ENCODE data around the gene ALG12.
A peak's percentile ranks its signal among the peaks of the same experiment; 100 is the strongest.

Gene ALG12

DNA sequence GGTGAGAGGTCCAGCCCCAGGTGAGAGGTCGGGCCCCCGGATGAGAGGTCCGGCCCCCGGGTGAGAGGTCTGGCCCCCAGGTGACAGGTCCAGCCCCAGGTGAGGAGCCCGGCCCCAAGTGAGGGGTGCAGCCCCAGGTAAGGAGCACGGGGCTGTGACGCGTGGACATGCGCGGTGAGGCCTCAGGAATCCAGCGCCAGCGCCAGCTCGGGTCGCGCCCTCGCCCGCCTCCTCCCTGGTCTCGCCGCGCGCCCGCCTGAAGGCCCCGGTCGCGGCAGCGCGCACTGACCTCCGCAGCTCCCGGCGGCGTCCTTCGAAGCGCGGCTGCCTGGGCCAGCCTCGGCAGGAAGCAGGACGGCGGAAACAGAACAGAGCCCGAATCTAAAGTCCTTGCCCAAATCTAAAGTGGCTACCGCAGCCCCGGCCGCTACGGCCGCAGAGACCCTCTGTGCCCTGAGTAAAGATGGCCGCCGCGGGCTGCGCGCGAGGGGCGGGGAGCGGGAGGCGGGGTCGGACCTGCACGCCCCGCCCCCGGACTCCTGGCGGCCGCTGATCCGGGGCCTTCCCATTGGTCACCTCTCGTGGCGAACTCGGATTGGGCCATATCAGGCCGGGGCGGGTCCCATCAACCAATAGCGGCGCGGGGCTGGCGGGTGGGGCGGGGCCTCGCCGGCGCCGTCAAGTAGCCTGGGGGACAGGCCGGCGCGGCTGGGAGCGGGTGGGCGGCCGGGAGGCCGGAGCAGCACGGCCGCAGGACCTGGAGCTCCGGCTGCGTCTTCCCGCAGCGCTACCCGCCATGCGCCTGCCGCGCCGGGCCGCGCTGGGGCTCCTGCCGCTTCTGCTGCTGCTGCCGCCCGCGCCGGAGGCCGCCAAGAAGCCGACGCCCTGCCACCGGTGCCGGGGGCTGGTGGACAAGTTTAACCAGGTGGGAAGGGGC lies at the start of gene ALG12, which contains the start of gene CRELD2:
ALG12 (minus strand) TSS at position 465 of the 937 bp plus-strand sequence. CDS start 4,673 bp downstream, outside the sequence.
CRELD2 (plus strand) TSS at position 661 of the 937 bp plus-strand sequence; CDS start at position 797, 136 bp downstream.
- peak; percentile 92 for DNase-seq

DNA sequence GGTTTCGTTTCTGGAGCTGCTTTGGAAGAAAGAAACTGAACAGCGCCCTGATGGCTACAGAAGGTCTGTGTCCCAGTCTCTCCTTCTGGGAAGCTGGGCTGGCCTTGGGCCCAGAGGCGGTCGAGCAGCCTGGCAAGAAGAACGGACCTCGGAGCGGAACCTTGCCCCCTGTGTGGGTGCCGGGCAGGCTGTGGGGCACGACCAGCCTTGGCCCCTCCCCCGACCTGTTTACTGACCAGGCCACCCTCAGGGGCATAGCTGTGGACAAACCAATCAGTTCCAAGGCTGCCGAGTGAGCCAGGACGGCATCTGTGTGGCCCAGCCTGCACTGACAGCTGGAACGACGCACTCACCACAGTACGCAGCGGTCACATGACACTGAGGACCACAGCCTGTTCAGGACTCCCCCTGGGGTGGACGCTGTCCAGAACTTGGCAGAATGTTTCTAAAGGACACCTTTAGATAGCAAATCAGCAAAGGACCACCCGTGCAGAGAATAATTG lies 49.5 kb upstream of the ALG12 start:
- no peak for DNase-seq

DNA sequence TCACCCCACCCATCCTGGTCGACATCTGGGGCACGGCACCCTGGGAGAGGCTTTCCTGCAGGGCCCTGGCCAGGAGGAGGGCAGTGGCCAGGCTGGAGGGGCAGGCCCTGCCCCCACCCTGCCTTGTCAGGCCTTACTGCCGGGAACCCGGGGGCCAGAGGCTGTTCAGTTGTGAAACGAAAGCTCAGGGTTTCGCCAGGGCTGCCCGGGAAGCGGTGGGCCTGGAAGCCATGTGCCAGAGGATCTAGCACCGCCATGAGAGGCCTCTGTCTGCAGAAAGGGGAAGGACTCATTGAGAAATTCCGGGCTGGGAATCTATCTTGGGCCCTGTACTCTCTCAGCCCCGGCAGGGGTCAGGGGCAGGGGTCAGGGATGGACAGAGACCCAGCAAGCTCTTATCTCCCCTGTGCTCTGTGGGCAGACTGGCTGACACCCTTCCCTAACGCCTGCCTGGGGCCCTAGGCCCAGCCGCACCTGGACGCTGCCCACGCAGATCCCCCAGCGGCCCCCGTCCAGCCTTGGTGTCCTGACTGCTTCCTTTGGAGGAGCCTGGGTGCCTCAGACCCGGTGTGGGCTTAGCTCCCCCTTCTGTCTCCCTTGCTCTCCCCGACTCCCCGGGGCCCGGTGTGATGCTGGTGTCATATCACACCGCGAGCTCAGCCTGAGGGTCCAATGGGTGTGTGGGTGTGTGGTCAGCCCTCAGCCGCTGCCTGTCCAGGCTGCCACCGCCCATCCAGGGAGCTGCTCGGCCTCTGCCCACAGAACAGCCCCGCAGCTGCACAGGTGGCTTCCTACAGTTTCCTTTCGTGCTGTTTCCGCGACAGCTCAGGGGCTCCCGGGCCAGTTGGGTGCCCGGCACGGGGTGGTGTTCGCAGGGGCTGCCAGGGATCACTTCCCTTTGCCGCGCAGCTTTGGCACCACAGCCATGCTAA lies 48.8 kb upstream of the ALG12 start:
- DNase-seq: no peak

DNA sequence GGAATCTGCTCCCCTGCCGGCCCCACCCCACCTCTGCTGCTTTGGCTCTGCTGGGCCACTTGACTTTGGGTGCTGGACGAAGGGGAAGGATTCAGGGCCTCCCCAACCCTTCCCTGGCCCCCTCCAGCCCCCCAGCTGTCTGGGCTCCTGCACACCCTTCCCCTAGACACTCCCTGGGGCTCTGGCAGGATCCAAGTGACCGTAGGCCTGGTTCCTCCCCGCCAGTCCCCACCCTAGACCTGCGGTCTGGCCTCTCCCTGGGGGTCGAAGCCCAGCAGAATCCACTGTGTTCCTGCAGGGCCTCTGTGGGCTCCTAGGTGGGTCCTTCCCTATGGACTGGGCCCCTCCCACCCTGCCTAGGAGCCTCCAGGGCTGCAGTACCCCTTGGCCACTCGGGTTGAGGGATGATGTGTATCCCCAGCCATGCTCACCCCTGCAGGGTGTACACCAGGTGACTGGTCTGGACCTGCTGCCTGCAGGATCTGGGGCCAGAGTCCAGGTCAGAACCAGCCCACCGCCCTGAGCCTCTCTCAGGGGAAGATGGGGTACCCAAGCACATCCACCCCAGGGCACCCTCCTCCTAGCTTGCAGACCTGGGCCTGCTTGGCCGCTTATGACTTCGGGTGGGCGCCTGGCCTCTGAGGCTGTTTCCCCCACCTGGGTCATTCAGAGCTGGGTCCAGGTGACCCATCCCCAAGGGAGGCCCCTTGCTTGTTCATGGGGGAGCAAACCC lies 48.0 kb upstream of the ALG12 start:
- no peak for DNase-seq

DNA sequence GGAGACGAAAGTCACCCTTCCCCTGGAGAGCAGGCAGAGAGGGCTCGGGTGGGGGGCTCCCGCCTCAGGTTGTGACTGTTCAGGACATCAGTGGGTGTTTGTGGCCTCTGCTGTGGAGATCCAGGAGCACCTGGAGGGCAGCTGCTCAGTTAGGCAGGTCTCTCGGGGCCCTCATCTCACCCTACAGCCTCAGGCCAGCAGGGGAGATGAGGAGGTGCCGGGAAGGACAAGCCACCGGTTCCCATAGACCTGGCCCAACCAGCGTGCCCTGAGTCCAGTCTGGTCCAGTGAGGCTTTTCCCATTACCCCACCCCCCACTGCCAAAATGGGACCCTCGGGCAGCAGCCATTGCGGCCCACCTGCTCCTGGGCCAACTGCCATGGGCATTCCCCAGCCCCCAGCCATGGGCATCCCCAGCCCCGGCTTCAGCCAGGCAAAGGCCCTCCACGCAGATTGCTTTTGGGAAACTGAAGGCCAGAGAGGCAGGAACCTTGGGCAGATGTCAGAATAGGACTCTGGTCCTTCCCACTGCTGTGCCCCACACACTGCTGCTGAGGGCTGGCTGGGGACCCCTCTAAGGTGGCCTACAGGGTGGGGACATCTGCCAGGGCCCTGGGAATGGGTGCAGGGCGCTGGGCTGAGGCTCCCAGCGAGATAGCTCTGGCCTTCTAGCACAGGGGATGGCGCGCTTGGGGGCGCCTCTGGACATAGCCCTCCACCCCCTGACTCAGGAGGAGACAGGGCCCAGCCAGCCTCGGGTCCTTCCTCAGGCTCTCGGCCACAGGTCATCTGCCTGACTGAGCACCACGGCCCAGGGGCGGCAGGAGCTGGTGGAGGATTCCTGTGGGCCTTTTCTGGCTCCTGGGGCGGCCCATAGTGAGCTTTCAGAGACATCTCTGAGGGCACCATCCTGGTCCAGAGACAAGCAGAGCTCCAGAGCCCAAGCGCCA lies 47.1 kb upstream of the ALG12 start:
- no peak for DNase-seq

DNA sequence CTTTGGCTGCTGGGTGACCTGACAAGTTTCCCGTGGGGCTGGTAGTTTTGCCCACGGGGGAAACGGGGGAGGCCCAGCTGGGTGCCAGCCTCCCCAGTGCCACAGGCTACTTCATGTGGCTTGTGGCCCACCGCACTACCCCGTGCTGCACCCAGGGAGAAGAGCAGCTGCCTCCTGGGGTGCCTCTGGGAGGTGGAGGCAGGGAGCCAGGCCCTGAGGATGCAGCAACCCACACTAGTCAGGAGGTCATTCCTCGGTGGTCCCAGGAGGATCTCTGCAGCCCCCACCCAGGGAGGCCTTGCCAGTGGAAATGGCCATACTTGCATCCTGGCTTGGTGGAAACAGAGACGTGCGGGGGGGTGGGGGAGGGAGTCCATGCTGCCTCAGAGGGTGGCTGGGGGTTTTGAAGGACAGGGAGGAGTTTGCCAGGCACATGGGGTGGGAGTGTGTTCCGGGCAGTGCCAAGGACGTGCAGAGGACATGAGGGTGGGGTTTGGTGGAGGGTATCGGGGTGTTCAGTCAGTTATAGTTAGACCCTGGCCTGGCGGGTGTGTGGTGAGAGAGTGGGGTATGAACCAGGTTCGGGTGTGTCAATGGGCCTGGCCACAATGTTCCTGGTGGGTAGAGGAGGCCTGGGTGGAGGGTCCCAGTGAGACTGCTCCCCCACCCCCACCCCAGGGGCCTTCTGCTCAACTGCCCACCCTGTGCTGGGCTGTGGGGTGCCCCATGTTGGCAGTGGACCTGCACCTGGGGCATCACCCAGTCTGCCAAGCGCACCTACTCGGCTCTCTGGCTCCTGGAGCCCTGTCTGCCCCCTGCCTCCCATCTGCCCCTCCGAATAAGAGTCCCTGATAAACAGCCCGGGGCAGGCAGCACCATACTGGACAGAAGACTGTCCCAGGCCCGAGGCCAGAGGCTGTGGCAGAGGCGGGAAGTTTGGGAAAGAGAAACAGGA lies 46.2 kb upstream of the ALG12 start:
- DNase-seq: no peak

DNA sequence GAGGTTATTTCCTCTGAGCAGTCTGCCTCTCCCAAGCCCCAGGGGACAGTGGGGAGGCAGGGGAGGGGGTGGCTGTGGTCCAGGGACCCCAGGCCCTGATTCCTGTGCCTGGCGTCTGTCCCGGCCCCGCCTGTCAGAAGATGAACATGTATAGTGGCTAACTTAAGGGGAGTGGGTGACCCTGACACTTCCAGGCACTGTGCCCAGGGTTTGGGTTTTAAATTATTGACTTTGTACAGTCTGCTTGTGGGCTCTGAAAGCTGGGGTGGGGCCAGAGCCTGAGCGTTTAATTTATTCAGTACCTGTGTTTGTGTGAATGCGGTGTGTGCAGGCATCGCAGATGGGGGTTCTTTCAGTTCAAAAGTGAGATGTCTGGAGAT lies 45.4 kb upstream of the ALG12 start:
- no peak for DNase-seq

DNA sequence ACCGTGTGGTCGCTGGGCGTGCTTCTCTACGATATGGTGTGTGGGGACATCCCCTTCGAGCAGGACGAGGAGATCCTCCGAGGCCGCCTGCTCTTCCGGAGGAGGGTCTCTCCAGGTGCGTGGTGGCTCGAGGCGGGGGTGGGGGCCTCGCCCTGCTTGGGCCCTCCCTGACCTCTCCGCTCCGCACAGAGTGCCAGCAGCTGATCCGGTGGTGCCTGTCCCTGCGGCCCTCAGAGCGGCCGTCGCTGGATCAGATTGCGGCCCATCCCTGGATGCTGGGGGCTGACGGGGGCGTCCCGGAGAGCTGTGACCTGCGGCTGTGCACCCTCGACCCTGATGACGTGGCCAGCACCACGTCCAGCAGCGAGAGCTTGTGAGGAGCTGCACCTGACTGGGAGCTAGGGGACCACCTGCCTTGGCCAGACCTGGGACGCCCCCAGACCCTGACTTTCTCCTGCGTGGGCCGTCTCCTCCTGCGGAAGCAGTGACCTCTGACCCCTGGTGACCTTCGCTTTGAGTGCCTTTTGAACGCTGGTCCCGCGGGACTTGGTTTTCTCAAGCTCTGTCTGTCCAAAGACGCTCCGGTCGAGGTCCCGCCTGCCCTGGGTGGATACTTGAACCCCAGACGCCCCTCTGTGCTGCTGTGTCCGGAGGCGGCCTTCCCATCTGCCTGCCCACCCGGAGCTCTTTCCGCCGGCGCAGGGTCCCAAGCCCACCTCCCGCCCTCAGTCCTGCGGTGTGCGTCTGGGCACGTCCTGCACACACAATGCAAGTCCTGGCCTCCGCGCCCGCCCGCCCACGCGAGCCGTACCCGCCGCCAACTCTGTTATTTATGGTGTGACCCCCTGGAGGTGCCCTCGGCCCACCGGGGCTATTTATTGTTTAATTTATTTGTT lies 44.8 kb upstream of the ALG12 start:
- DNase-seq: no peak

DNA sequence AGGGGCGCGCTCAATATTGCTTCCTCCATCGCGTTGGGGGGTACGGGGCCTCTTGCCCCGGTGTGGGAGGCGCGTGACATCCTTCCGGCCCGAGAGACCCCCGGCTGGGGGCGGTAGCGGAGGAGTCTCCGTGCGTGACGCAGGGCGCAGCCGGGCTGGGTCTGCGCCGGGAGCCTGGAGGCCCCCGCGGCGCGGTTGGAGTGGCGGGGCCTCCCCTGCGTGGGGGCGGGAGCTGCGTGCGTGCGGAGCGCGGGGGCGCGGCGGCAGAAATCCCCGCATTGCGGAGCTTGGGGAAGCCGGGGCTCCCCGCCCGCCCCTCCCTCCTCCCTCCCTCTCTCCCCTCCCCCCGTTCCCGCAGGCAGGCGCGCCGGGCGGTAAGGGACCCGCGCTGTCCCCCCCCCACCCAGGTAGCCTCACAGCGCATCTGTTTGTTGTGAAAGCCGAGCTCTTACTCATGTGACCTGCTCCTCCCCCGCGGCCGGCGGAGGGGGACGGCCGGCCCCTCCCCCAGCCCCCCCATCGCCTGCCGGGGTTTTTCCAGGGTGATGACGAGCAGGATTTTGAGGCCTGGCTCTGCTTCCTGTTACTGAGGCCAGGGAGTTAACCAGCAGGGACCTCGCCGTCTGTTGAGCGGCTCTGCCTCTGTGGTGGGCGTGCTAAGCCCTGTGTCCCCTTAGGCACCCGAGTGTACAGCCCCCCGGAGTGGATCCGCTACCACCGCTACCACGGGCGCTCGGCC lies 43.9 kb upstream of the ALG12 start:
- no peak for DNase-seq

DNA sequence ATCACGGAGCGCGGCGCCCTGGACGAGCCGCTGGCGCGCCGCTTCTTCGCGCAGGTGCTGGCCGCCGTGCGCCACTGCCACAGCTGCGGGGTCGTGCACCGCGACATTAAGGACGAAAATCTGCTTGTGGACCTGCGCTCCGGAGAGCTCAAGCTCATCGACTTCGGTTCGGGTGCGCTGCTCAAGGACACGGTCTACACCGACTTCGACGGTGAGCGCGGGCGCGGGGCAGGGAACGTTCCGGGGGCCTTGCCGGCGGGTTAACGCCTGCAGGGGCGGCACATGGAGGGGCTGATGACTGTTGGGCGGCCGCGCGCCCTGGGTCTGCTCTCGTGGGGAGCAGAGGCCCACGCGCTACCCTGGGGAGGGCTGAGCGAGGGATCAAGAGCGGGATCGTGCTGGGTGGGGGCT lies 43.4 kb upstream of the ALG12 start:
- no peak for DNase-seq

DNA sequence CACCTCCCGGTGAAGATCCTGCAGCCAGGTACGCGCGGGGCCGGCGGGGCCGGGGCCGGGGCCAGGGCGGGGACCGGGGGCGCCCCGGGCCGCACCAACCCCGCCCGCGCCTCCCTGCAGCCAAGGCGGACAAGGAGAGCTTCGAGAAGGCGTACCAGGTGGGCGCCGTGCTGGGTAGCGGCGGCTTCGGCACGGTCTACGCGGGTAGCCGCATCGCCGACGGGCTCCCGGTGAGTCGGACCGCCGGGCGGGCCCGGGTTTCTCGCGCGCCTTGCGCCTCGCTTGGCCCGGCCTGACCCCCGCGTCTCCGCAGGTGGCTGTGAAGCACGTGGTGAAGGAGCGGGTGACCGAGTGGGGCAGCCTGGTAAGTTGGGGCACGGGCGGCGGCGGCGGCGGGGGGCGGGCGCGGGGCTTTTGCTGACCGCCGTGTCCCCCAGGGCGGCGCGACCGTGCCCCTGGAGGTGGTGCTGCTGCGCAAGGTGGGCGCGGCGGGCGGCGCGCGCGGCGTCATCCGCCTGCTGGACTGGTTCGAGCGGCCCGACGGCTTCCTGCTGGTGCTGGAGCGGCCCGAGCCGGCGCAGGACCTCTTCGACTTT lies 42.9 kb upstream of the ALG12 start:
- DNase-seq: no peak

DNA sequence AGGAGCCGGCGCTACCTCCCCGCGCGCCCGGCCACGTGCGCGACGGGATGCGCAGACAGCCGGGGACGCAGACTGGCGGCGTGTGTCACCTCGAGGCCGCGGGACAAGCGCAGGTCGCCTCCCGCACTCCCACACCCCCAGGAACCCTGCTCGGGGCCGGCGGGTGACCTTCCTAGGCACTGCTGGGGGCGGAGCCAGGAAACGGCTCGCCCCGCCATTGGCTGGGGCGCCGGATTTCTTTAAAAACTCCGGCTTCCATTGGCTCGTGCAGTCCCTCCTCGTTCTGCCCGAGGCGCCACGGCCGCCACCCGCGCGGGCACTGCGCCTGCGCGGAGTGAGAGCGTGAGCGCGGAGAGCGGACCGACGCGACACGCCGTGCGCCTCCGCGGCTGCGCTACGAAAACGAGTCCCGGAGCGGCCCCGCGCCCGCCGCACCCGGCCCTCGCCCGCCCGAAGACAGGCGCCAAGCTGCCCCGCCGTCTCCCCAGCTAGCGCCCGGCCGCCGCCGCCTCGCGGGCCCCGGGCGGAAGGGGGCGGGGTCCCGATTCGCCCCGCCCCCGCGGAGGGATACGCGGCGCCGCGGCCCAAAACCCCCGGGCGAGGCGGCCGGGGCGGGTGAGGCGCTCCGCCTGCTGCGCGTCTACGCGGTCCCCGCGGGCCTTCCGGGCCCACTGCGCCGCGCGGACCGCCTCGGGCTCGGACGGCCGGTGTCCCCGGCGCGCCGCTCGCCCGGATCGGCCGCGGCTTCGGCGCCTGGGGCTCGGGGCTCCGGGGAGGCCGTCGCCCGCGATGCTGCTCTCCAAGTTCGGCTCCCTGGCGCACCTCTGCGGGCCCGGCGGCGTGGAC lies 42.1 kb upstream of the ALG12 start, which contains the start of gene PIM3:
PIM3 (plus strand) TSS at position 614 of the 846 bp plus-strand sequence; CDS start at position 790, 176 bp downstream.
- DNase-seq: peak; percentile 91

DNA sequence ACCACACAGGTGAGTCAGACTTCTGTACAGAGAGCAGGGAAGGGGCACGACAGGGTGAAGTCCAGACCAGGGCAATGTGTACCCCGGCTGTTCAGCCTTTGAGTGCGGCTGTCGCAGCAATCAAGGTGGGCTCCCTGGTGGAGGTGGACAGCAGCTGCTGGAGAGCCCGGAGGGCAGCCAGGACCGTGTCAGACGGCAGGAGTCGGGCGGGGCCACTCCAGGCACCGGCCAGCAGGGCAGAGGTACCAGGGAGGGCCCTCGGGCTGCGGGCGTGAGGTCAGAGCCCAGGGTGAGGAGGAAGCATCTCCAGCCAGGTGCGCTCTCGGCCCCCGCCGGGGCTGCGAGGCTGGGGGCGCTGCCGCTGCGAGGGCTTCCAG lies 41.5 kb upstream of the ALG12 start:
- DNase-seq: no peak

DNA sequence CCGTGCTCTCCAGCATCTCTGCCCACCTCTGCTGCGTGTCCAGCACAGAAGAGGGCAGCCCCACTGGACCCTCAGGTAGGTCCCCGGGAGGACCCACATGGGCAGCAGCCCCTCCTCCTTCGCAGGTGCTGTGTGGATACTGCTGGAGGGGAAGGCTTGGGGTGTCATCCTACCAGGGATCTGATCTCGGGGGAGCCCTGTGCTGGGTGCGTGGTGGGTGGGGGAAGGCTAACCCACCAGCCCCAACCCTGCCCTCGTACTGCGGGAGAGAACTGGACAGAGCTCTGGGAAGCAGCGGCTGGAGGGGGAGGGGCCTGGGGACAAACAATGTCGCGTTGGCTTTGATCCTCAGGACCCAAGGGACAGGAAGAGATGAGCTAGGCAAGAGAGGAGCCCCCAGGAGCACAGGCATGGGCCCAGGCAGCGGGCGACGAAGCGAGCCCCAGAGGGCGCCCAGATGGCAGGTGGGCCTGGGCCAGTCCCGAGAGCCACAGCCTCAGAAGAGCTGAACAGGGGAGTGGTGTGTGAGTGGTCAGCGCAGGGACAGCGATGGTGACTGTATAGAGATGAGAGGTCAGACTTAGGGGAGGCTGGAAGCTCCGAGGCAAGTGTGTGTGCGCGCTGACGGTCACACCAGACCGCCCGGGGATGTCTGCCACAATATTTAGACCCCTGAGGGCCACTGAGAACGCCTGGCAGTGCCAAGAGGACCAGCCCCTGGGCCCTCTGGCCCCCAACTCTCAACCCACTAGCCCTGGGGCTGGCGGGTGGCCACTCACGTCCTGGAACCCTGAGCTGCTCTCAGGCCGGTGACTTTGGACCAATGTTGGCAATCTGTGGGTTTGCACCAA lies 40.9 kb upstream of the ALG12 start:
- DNase-seq: no peak

DNA sequence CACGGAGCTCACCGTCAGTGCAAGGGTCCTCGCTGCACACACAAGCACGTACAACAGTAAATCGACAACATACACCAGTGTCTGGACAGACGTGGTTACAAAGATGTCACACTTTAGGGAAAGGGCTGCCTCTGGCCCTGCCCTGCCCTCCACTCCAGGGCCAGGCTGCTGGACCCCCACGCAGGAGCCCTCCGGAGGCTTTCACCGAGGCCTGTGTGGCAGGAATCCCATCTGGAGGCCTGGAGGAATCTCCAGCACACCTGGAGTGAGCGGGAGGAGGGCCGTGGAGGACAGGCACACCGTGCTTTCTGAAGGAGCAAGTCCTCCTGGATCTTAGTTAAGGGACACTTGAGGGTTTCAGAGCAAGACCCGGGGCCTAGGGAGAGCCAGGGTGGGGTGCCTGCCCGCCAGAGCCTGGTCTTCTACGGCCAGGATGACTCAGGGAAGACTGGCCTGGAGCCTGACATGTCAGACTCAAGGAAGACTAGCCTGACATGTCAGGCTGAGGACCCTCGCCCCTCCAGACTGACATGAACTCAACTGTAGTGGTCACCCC lies 40.2 kb upstream of the ALG12 start:
- DNase-seq: no peak
